T-helper 9 cell (primary cell): ENCODE measurements around the gene PATJ.
"Not testable (repeated sequence)": the region's sequence is repeated elsewhere in the genome, so short reads cannot be mapped to it uniquely, and the experiment has no call there.

Source experiments
- DNase-seq: peaks from one replicate; pipeline ENCODE4 v3.0.0-alpha.2; 2020

Gene PATJ

DNA sequence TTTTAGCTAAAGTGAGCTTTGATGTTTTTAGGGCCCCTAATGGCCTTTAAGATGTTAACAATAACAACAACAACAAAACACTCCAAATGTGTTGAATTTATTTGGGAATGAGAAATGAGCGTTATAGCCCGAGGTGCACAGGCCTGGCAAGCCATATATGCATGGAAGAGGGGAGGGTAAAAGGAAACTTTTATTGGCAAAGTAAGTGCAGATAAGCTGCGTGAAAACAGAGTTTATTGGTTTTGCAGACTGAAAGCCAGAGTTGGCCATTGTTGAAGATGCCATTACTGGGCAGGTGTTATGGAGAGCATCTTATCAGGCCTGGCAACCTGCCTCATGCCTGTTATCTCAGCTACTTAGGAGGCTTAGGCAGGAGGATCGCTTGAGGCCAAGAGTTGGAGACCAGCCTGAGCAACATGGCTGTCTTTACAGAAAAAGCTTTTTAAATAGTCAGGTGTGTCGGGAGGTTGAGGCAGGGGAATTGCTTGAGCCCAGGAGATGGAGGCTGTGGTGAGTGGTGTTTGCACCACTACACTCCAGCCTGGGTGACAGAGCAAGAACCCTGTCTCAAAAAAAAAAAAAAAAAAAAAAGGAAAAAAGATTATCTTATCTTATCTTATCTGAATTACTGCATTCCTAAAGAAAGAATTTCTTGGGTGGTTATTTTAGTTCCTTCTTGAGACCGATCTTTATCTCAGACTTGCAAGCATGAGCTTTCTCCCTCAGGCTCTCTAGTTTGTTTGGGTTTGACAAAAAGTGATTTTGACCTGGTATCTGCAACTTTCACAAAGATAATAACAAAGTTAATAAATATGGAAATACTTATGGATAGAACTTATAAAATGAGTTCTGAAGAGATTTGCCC lies 1.7 kb downstream of the PATJ start:
- no peak for DNase-seq

GRCh38 chr1:61746813-61747212 lies 4.5 kb downstream of the PATJ start:
- no peak for DNase-seq

- no peak for DNase-seq
Observed at GRCh38 chr1:61748566-61748965, 6.3 kb downstream of the PATJ start.

DNA sequence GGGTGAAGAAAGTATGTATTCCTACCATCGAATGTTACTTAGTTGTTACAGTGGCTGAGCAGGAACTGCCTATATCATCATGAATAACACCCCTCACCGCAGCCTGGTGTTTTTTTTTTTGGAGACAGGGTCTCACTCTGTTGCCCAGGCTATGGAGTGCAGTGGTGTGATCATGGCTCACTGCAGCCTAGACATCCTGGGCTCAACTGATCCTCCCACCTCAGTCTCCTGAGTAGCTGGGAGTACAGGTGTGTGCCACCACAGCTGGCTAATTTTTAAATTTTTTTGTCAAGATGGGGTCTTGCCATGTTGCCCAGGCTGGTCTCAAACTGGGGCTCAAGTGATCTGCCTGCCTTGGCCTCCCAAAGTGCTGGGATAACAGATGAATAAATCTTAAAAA lies 7.3 kb downstream of the PATJ start:
- DNase-seq, result no peak

- DNase-seq, result no peak
Observed at GRCh38 chr1:61752921-61753389, 10.7 kb downstream of the PATJ start.

DNA sequence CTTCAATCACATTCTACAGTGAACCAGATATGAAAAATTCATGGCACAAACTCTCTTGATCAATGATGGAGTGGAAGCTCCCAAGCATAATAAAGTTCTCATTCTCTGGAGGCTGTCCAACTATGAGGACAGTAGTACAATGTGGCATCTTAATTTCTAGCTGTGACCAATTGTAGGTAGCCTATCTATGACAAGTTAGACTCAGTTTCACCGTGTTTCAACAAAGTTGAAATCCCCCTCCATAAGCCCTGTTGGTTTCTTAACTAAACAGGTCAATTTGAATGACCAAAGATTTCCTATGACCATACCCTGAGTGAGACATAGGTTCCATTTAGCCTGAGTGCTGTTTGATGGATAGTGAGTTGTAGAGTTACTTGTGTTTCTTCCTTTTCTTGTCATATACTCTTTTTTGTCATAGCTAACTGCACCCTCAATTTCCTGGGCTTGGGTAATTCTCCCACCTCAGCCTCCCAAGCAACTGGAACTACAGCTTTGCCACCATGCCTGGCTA lies 11.8 kb downstream of the PATJ start:
- no peak for DNase-seq

DNA sequence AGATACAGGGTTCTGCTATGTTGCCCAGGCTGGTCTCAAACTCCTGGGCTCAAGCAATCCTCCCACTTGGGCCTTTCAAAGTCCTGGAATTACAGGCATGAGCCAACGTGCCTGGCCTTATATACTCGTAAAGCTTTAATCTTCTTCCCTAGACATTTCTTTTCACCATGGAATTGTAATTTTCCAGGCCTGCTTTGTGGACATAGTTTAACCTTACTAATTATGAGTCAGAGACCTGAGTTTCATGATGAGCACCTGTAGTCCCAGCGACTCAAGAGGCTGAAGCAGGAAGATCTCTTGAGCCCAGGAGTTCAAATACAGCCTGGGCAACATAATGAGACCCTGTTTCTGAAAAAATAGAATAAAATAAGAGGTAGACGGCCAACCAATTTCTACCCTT lies 12.3 kb downstream of the PATJ start:
- no peak for DNase-seq

DNA sequence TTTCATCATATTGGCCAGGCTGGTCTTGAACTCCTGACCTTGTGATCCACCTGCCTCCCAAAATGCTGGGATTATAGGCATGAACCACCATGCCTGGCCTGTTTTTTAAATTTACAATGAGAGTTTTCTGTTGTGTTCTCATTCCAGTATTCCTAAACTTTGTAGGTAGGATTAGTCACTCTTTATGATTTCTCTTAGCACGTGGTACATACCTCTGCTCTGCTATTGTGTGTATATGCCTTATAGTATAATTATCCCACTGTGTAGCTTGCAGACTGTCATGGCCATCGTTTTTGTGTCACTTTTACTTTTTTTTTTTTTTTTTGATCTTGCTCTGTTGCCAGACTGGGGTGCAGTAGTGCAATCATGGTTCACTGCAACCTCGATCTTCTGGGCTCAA lies 14.5 kb downstream of the PATJ start:
- no peak for DNase-seq

- no peak for DNase-seq
Observed at GRCh38 chr1:61757950-61758349, 15.7 kb downstream of the PATJ start.

DNA sequence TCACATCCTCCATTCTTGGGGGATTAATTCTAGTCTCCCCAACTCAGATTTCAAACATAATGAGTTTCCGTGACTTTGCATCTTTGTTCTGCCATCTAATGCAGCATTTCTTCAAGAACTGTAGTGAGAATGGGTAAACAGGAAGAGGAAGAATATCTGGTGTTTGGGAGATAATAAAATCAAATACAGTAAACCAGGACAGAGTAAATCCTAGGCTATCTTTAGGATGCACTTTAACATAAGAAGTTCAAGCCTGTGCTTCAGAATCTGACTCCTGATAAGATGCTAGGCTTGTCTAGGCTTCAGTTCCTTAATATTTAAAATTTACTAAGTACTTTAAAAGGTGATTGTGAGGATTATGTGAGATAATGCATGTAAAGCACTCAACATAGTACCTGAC lies 27.9 kb downstream of the PATJ start:
- DNase-seq, result no peak

DNA sequence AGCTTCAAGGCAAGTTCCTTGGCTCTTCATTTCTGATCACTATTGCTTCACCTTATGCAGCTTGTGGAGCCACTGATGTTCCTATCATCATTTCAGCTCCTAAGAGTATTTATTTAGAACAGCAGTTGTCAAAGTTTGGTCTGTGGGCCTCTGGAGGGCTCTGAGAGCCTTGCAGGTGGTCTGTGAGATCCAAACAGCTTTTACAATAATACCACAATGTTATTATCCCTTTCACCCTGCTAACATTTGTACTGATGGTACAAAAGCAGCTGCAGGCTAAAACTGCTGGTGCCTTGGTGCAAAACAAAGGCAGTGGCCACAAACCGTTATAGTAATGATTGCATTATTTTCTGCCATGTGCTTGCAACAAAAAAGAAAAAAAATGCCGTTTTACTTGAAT lies 33.8 kb downstream of the PATJ start:
- DNase-seq, result no peak

- no peak for DNase-seq
Observed at GRCh38 chr1:61779231-61779630, 37.0 kb downstream of the PATJ start.

GRCh38 chr1:61781151-61781550 lies 38.9 kb downstream of the PATJ start:
- DNase-seq, result no peak

DNA sequence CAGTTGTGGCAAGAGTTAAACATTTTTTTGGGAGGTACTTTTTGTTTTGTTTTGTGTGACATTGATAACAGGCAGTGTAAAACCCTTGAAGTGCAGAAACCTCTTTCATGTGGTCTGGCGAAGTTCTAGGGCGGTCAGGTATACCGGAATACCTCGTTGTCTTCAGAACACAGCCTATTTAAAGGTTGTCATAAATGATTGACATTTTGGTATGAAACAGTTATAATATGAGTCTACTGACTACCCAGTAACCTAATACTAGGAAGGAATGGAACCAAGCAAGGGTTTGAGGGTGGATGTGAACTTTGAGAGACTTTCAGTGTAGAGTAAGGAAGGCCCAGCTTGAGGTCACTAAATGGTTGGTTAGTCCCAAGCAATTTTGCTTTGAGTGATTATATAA lies 40.5 kb downstream of the PATJ start:
- peak; percentile 50 for DNase-seq

DNA sequence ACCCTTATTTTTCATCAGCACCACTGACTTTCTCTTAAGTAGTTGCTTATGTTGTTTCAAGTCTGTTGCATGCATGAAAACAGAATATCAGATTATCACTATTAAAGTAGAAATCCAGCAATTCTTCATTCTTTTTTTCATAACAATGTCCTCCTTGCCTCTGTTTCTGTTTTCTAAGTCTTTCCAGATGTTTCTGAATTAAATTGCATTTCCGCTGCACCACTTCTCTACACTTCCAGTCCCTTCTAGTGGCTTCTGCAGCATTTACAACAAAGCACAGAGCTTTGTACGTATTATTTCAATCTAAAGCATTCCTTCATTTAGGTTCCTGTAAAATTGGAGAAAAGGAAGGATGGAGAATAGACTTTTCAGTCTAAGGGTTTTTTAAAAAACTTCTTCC lies 42.4 kb downstream of the PATJ start:
- no peak for DNase-seq

DNA sequence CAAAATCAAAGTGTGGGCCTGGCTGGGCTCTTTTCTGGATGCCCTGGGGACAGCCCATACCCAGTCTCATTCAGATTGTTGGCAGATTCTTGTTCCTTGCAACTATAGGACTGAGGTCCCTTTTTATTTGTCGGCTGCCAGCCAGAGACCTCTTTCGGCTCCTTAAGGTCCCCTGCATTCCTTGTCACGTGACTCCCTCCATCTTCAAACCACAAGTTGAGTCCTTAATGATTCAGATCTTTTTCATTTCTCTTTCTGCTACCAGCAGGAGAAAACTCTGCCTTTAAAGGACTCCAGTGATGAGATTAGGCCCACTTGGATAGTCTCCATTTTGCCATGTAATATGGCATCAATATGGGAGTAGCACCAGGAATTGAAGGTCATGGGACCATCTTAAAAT lies 48.6 kb downstream of the PATJ start:
- no peak for DNase-seq

GRCh38 chr1:61797045-61797755 lies 54.9 kb downstream of the PATJ start:
- DNase-seq, result no peak

DNA sequence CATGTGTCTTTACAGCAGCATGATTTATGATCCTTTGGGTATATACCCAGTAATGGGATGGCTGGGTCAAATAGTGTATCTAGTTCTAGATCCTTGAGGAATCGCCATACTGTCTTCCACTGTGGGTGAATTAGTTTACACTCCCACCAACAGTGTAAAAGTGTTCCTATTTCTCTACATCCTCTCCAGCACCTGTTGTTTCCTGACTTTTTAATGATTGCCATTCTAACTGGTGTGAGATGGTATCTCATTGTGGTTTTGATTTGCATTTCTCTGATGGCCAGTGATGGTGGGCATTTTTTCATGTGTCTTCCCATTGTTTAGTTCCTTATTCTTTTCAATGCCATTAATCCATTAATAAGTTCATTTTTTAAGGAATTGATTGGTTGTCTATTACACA lies 58.8 kb downstream of the PATJ start:
- DNase-seq, result not testable (repeated sequence)

DNA sequence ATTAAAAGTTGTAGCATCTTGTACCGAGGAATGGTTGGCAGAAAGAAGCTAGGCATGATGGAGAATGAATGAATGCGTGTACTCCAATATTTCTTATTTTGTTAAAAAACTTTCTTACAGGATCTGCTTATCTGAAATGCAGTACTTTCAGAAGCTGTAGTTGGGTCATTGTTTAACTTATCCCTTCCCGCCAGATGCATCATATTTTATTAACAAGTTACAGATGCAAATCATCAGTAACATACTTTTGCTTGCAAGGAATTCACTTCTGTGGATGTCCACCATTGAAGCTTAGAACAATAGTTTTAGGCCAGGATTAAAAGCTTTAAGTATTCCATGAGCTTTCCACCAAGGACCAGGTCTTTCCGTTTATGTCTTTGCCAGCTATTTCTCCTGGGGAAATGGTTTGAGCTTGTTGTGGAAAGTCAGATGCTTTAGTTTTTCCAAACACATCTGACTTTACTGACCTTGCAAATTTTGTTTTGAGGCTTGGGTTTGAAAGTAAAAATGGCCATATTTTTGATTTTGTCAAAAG lies 65.4 kb downstream of the PATJ start:
- DNase-seq, result no peak

- no peak for DNase-seq
Observed at GRCh38 chr1:61808321-61808720, 66.0 kb downstream of the PATJ start.

GRCh38 chr1:61808968-61809367 lies 66.7 kb downstream of the PATJ start:
- no peak for DNase-seq

- no peak for DNase-seq
Observed at GRCh38 chr1:61812916-61813315, 70.6 kb downstream of the PATJ start.

DNA sequence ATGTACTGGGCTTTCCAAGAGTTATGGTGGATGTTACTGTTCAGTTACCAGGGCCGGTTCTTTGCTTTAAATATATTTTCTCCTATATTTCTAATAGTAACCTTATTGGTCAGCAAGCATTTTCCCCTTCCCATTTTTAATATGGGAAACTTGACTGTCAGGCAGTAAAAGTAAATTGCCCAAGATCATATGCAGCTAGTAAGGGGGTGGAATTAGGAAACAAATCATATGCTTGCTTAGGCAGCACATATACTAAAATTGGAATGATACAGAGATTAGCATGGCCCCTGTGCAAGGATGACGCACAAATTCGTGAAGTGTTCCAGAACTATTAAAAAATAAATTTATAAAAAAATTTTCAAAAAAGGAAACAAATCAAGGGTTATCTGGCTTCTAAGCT lies 73.9 kb downstream of the PATJ start:
- DNase-seq, result no peak

DNA sequence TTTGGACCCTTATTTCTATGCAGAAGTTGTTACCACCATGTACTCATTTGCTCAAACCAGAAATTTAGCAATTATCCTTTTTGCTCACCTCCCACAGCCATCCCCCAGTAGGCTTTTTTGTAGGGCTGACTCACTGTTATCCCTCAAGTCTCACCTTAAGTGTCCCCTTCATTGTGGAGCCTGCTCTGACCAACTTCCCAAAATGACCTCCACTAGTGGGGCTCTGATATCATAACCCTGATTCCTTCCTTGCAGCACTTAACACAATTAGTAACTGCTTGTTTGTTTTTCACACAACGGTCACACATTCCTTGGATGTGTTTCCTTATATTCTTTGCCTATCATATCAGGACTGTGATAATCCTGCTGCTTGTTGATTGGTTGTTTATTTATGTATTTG lies 76.7 kb downstream of the PATJ start:
- no peak for DNase-seq
